ENCODE results near the gene ZSCAN5C.

- TF ChIP-seq CTCF (IDR thresholded peaks at IDR 0.05; ENCODE audit: insufficient read depth, low read length, poor library complexity, severe bottlenecking) (no peak), EZH2phosphoT487 (conservative IDR thresholded peaks at IDR 0.05; ENCODE audit: low read length) (no peak)
Measured at GRCh38 chr19:56177564-56178243, 24.4 kb upstream of the ZSCAN5C start.
